ENCODE results near the gene KRTAP4-9.
A peak's percentile ranks its signal among the peaks of the same experiment; 100 is the strongest.
"Not testable (repeated sequence)": the region's sequence is repeated elsewhere in the genome, so short reads cannot be mapped to it uniquely, and the experiment has no call there.

Gene KRTAP4-9

GRCh38 chr17:41105347-41105746 is at the start of gene KRTAP4-9:
KRTAP4-9 (plus strand) TSS chr17:41105389; CDS start chr17:41105389, 0 bp downstream.
- not testable (repeated sequence) for DNase-seq

GRCh38 chr17:41057547-41057946 is 47.6 kb upstream of the KRTAP4-9 start:
- DNase-seq, result no peak

GRCh38 chr17:41058741-41059140 is 46.4 kb upstream of the KRTAP4-9 start:
- DNase-seq, result no peak

GRCh38 chr17:41059276-41060051 is 45.7 kb upstream of the KRTAP4-9 start:
- not testable (repeated sequence) for DNase-seq

GRCh38 chr17:41060052-41060604 is 45.1 kb upstream of the KRTAP4-9 start, which contains the start of gene KRTAP2-3:
KRTAP2-3 (minus strand) TSS chr17:41060114; CDS start chr17:41060050, 64 bp downstream.
- DNase-seq, result no peak

- no peak for DNase-seq
Measured at GRCh38 chr17:41061964-41062363, 43.2 kb upstream of the KRTAP4-9 start.

GRCh38 chr17:41063449-41063848 is 41.7 kb upstream of the KRTAP4-9 start:
- DNase-seq, result no peak

- no peak for DNase-seq
Measured at GRCh38 chr17:41064301-41064700, 40.9 kb upstream of the KRTAP4-9 start.

- DNase-seq, result not testable (repeated sequence)
Measured at GRCh38 chr17:41065016-41065689, 40.0 kb upstream of the KRTAP4-9 start.

GRCh38 chr17:41065829-41066624 is 39.2 kb upstream of the KRTAP4-9 start, which contains the start of gene KRTAP2-4:
KRTAP2-4 (minus strand) TSS chr17:41065879; CDS start chr17:41065845, 34 bp downstream.
- DNase-seq, result peak; percentile 17

- DNase-seq, result no peak
Measured at GRCh38 chr17:41067281-41067680, 37.9 kb upstream of the KRTAP4-9 start.

GRCh38 chr17:41069031-41069430 is 36.2 kb upstream of the KRTAP4-9 start:
- DNase-seq, result no peak

- no peak for DNase-seq
Measured at GRCh38 chr17:41071606-41072360, 33.4 kb upstream of the KRTAP4-9 start.

- DNase-seq, result no peak
Measured at GRCh38 chr17:41073676-41074075, 31.5 kb upstream of the KRTAP4-9 start.

- DNase-seq, result no peak
Measured at GRCh38 chr17:41076788-41077187, 28.4 kb upstream of the KRTAP4-9 start.

GRCh38 chr17:41082626-41083025 is 22.6 kb upstream of the KRTAP4-9 start:
- no peak for DNase-seq

- not testable (repeated sequence) for DNase-seq
Measured at GRCh38 chr17:41083427-41083826, 21.8 kb upstream of the KRTAP4-9 start.

GRCh38 chr17:41084100-41084856 is 20.9 kb upstream of the KRTAP4-9 start, which contains the start of gene KRTAP4-7:
KRTAP4-7 (plus strand) TSS chr17:41084150; CDS start chr17:41084207, 57 bp downstream.
- DNase-seq, result not testable (repeated sequence)

GRCh38 chr17:41088760-41089352 is 16.3 kb upstream of the KRTAP4-9 start:
- DNase-seq, result not testable (repeated sequence)

GRCh38 chr17:41096055-41096454 is 9.1 kb upstream of the KRTAP4-9 start:
- DNase-seq, result no peak

GRCh38 chr17:41098042-41098441 is 7.1 kb upstream of the KRTAP4-9 start, which contains the start of gene KRTAP4-8:
KRTAP4-8 (minus strand) TSS chr17:41098142; CDS start chr17:41098084, 58 bp downstream.
- no peak for DNase-seq

All from inflammatory macrophage treated with lipopolysaccharide for 4 hours (primary cell).